ENCODE results near the gene NUDT8. TPM values are rescaled to one million over a fixed set of nuclear protein-coding genes. Genes with fewer than 3 reads are reported as not detected.

NUDT8 gene
- total and polyA plus RNA-seq, 10 of the 15 experiments (the other 5 are each of a cell fraction or from before 2014, with no cell fraction given), result 0.32 to 18.2 (median 9.8) TPM

GRCh38 chr11:67674442-67674871, 44.7 kb upstream of the NUDT8 start, which contains the start of gene ALDH3B2:
TSS of gene ALDH3B2 (minus strand) at chr11:67674623. CDS start at chr11:67666935, 7,688 bp downstream.
- intact Hi-C loops (cut with micrococcal nuclease; ENCODE audit: unreplicated experiment), result no loop called here
- no peak for ATAC-seq
- Histone ChIP-seq H3K4me3 (no peak within 1 kb of the TSS), H3K27ac (ENCODE audit: control insufficient read depth, insufficient read depth) (no peak within 1 kb of the TSS), H3K36me3 (ENCODE audit: control insufficient read depth in 2 of 2, insufficient read depth in 2 of 2, low read length in 1 of 2) (no peaks in the 10 kb centered on the region), H3K4me2 (ENCODE audit: control insufficient read depth, insufficient read depth) (no peak within 1 kb of the TSS), H3K9ac (ENCODE audit: control insufficient read depth, insufficient read depth, low read length) (no peak within 1 kb of the TSS), H3K79me2 (ENCODE audit: control insufficient read depth, insufficient read depth, low read length) (no peaks in the 10 kb centered on the region), H3K9me3 (replicated peaks; ENCODE audit: control insufficient read depth, insufficient read depth, low read length) (no peaks in the 10 kb centered on the region; the same call in 2 of the 3 replicates), H2AFZ (ENCODE audit: control insufficient read depth, low read depth, low read length) (no peak within 1 kb of the TSS), H3K27me3 (replicated peaks in 1 of 2; ENCODE audit: control insufficient read depth in 2 of 2, insufficient read depth in 2 of 2, low read length in 1 of 2) (peaks cover 0 to 6% of the 10 kb centered on the region in 2 experiments; a peak in 2 of 4 replicates), H3K4me1 (ENCODE audit: control insufficient read depth, insufficient read depth, low read length) (no peaks in the 10 kb centered on the region), H4K20me1 (ENCODE audit: control insufficient read depth, insufficient read depth) (no peaks in the 10 kb centered on the region)
- in situ Hi-C loops (cut with MboI), result no loop called here
- ChIA-PET POLR2A (no interaction called here), RAD21 (ENCODE audit: unreplicated experiment) (no interaction called here), CTCF (no interaction called here), SMC1A (ENCODE audit: uncharacterized antibody, unreplicated experiment) (interaction anchor here (1.1 kb wide), 1 partner anchor 18 kb away, joined by 3 read pairs; no protein-coding TSS in a partner anchor)
- no peak for TF ChIP-seq DPF2 (IDR thresholded peaks at IDR 0.05)
- TF ChIP-seq ZBTB33 (IDR thresholded peaks at IDR 0.05), result no peak
- no peak for TF ChIP-seq USF1 (IDR thresholded peaks at IDR 0.05; ENCODE audit: borderline replicate concordance, extremely low read length, insufficient read depth, low read depth, low read length)
- TF ChIP-seq CHD1 (IDR thresholded peaks at IDR 0.05; ENCODE audit: low read depth, low read length), result no peak
- TF ChIP-seq PBX3 (IDR thresholded peaks at IDR 0.05; ENCODE audit: insufficient replicate concordance, low read depth, low read length), result no peak
- TF ChIP-seq ZNF24 (IDR thresholded peaks at IDR 0.05), result no peak
- no peak for TF ChIP-seq SMC3 (IDR thresholded peaks at IDR 0.05; ENCODE audit: borderline replicate concordance, low read length)
- TF ChIP-seq SMARCA5 (IDR thresholded peaks at IDR 0.05), result no peak
- TF ChIP-seq NBN (IDR thresholded peaks at IDR 0.05), result no peak
- no peak for TF ChIP-seq RUNX3 (IDR thresholded peaks at IDR 0.05; ENCODE audit: low read length)
- TF ChIP-seq NR2F1 (conservative IDR thresholded peaks at IDR 0.05), result no peak
- TF ChIP-seq CBFB (IDR thresholded peaks at IDR 0.05; ENCODE audit: low read depth), result no peak
- no peak for TF ChIP-seq TCF12 (IDR thresholded peaks at IDR 0.05; ENCODE audit: low read depth, low read length)
- TF ChIP-seq PAX8 (IDR thresholded peaks at IDR 0.05), result no peak
- TF ChIP-seq MTA2 (IDR thresholded peaks at IDR 0.05; ENCODE audit: low read depth), result no peak
- no peak for TF ChIP-seq CTCF (IDR thresholded peaks at IDR 0.05 in 2 of 3, conservative IDR thresholded peaks at IDR 0.05 in 1 of 3; ENCODE audit: control insufficient read depth in 2 of 3, extremely low read depth in 1 of 3, insufficient read depth in 1 of 3, low read depth in 3 of 3, low read length in 3 of 3)
- FAIRE-seq, result no peak
- BruUV-seq (replicated peaks), result no TSS peak
- no peak for DNase-seq (ENCODE audit: low read depth, low spot score)
- whole genome bisulfite sequencing (ENCODE audit: insufficient coverage, insufficient replicate concordance, low lambda C conversion rate, missing lambda C conversion rate), result 55% methylated on average over 8 of the region's 8 CpGs
